ENCODE data around the gene MAMSTR. TPM values are rescaled to one million over a fixed set of nuclear protein-coding genes. Genes with fewer than 3 reads are reported as not detected.
"Not testable (repeated sequence)": the region's sequence is repeated elsewhere in the genome, so short reads cannot be mapped to it uniquely, and the experiment has no call there.

MAMSTR gene
- total and polyA plus RNA-seq, 2 donors (not counting 1 experiment from before 2014, with no cell fraction given), result 0.60 to 1.6 TPM

- no peaks in the 10 kb centered on the region for H3K79me2 ChIP-seq (ENCODE audit: control insufficient read depth, insufficient read depth, low read length)
- H3K4me3 ChIP-seq (ENCODE audit: control extremely low read depth in 1 of 5, extremely low read depth in 1 of 5, insufficient read depth in 1 of 5, low read depth in 2 of 5, low read length in 4 of 5), result no peak overlapping the region
- peaks cover 0 to 5% (median 0%) of the 10 kb centered on the region in 4 experiments for H3K27me3 ChIP-seq (replicated peaks in 1 of 4; ENCODE audit: control extremely low read depth in 1 of 4, control insufficient read depth in 3 of 4, insufficient read depth in 4 of 4, low read length in 3 of 4)
- H3K4me1 ChIP-seq (ENCODE audit: control insufficient read depth in 2 of 2, insufficient read depth in 2 of 2, low read length in 2 of 2), result no peaks in the 10 kb centered on the region
- no peak overlapping the region for H2AFZ ChIP-seq (ENCODE audit: insufficient read depth, low read depth, low read length, poor library complexity, severe bottlenecking)
- Mint-ChIP-seq H3K9me3 (ENCODE audit: insufficient read depth) (no peaks in the 10 kb centered on the region), H3K27ac (no peak overlapping the region), H3K4me1 (no peaks in the 10 kb centered on the region), H3K4me3 (no peak overlapping the region), H3K27me3 (peaks cover 30% of the 10 kb centered on the region)
- no peaks in the 10 kb centered on the region for H3K36me3 ChIP-seq (replicated peaks in 1 of 2; ENCODE audit: control extremely low read depth in 1 of 2, control insufficient read depth in 1 of 2, extremely low read depth in 1 of 2, insufficient read depth in 2 of 2, low read length in 1 of 2)
- POLR2A ChIA-PET, result no interaction called here
- no peak overlapping the region for H3K27ac ChIP-seq (ENCODE audit: low read length in 2 of 2)
- TF ChIP-seq CTCF (IDR thresholded peaks at IDR 0.05) (no peak), EZH2 (IDR thresholded peaks at IDR 0.05; ENCODE audit: borderline replicate concordance, insufficient read depth, low read depth, low read length, poor library complexity, severe bottlenecking) (no peak)
- WGBS (ENCODE audit: insufficient coverage), result 84% methylated on average over 9 of the region's 11 CpGs
- no peak overlapping the region for H3K4me2 ChIP-seq (replicated peaks; ENCODE audit: low read depth, low read length, poor library complexity, severe bottlenecking)
- intact Hi-C loops (cut with micrococcal nuclease), result no loop called here
- no peak for DNase-seq
- ATAC-seq (ENCODE audit: low read depth), result no peak
- CTCF ChIA-PET, result interaction anchor here (1.3 kb wide), 1 partner anchor 231 kb away, joined by 5 read pairs; no protein-coding TSS in a partner anchor
- H3K9me3 ChIP-seq (ENCODE audit: control extremely low read depth in 1 of 3, control insufficient read depth in 2 of 3, insufficient read depth in 1 of 3, low read length in 2 of 3), result peaks cover 0 to 3% (median 0%) of the 10 kb centered on the region in 3 donors
- H3K9ac ChIP-seq (ENCODE audit: low read length), result no peak overlapping the region
- H4K20me1 ChIP-seq (ENCODE audit: control insufficient read depth, insufficient read depth, low read length, poor library complexity, severe bottlenecking), result no peaks in the 10 kb centered on the region
Measured at GRCh38 chr19:48768994-48769713, 49.6 kb upstream of the MAMSTR start.

DNA sequence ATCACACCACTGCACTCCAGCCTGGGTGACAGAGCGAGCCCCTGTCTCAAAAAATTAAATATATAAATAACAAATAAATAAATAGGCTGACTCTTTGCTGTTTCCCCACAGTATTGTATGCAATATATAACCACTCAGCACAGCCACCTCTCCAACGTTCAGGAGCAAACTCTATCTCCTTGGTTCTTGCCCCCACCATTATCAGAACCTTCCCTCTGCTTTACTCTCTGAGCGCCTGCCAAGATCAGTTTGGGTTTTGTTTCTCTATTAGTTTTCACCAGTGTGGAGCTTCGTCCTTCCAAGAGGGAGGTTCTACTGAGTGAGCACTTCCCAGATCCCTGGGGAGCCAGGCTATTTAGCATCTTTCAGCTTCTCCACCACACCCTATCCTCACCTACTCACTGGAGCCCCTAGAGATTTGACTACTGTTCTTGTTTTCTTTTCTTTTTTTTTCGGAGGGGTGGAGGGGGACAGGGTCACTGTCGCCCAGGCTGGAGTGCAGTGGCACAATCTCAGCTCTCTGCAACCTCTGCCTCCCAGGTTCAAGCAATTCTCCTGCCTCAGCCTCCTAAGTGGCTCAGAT lies 48.7 kb upstream of the MAMSTR start:
- H3K4me1 Mint-ChIP-seq; intact Hi-C loops (cut with micrococcal nuclease); H3K27ac ChIP-seq (ENCODE audit: low read length in 2 of 2); H3K4me3 ChIP-seq (ENCODE audit: control extremely low read depth in 1 of 5, extremely low read depth in 1 of 5, insufficient read depth in 1 of 5, low read depth in 2 of 5, low read length in 4 of 5); CTCF ChIA-PET; H3K36me3 ChIP-seq (replicated peaks in 1 of 2; ENCODE audit: control extremely low read depth in 1 of 2, control insufficient read depth in 1 of 2, extremely low read depth in 1 of 2, insufficient read depth in 2 of 2, low read length in 1 of 2); H3K4me1 ChIP-seq (ENCODE audit: control insufficient read depth in 2 of 2, insufficient read depth in 2 of 2, low read length in 2 of 2); H3K4me2 ChIP-seq (replicated peaks; ENCODE audit: low read depth, low read length, poor library complexity, severe bottlenecking); H2AFZ ChIP-seq (ENCODE audit: insufficient read depth, low read depth, low read length, poor library complexity, severe bottlenecking); H3K9me3 ChIP-seq (ENCODE audit: control extremely low read depth in 1 of 3, control insufficient read depth in 2 of 3, insufficient read depth in 1 of 3, low read length in 2 of 3); DNase-seq; H3K79me2 ChIP-seq (ENCODE audit: control insufficient read depth, insufficient read depth, low read length); H3K9ac ChIP-seq (ENCODE audit: low read length); POLR2A ChIA-PET; H4K20me1 ChIP-seq (ENCODE audit: control insufficient read depth, insufficient read depth, low read length, poor library complexity, severe bottlenecking); ATAC-seq (ENCODE audit: low read depth); H3K4me3 Mint-ChIP-seq; H3K27me3 ChIP-seq (replicated peaks in 1 of 4; ENCODE audit: control extremely low read depth in 1 of 4, control insufficient read depth in 3 of 4, insufficient read depth in 4 of 4, low read length in 3 of 4); H3K27ac Mint-ChIP-seq; H3K9me3 Mint-ChIP-seq (ENCODE audit: insufficient read depth): not testable (repeated sequence)
- H3K27me3 Mint-ChIP-seq, result peaks cover 30% of the 10 kb centered on the region
- WGBS (ENCODE audit: insufficient coverage), result no CpG with 5 or more reads among the region's 6 CpGs

- H3K27me3 Mint-ChIP-seq, result peaks cover 35% of the 10 kb centered on the region
- H3K27ac ChIP-seq (ENCODE audit: low read length in 2 of 2); CTCF ChIA-PET; H3K27me3 ChIP-seq (replicated peaks in 1 of 4; ENCODE audit: control extremely low read depth in 1 of 4, control insufficient read depth in 3 of 4, insufficient read depth in 4 of 4, low read length in 3 of 4); intact Hi-C loops (cut with micrococcal nuclease); H3K9me3 ChIP-seq (ENCODE audit: control extremely low read depth in 1 of 3, control insufficient read depth in 2 of 3, insufficient read depth in 1 of 3, low read length in 2 of 3); H3K4me1 Mint-ChIP-seq; H3K4me3 ChIP-seq (ENCODE audit: control extremely low read depth in 1 of 5, extremely low read depth in 1 of 5, insufficient read depth in 1 of 5, low read depth in 2 of 5, low read length in 4 of 5); H3K9me3 Mint-ChIP-seq (ENCODE audit: insufficient read depth); H3K79me2 ChIP-seq (ENCODE audit: control insufficient read depth, insufficient read depth, low read length); H3K36me3 ChIP-seq (replicated peaks in 1 of 2; ENCODE audit: control extremely low read depth in 1 of 2, control insufficient read depth in 1 of 2, extremely low read depth in 1 of 2, insufficient read depth in 2 of 2, low read length in 1 of 2); H3K4me1 ChIP-seq (ENCODE audit: control insufficient read depth in 2 of 2, insufficient read depth in 2 of 2, low read length in 2 of 2); POLR2A ChIA-PET; DNase-seq; H4K20me1 ChIP-seq (ENCODE audit: control insufficient read depth, insufficient read depth, low read length, poor library complexity, severe bottlenecking); H3K27ac Mint-ChIP-seq; H3K4me3 Mint-ChIP-seq; H3K9ac ChIP-seq (ENCODE audit: low read length); H2AFZ ChIP-seq (ENCODE audit: insufficient read depth, low read depth, low read length, poor library complexity, severe bottlenecking); H3K4me2 ChIP-seq (replicated peaks; ENCODE audit: low read depth, low read length, poor library complexity, severe bottlenecking); ATAC-seq (ENCODE audit: low read depth): not testable (repeated sequence)
- no CpG with 5 or more reads among the region's 5 CpGs for WGBS (ENCODE audit: insufficient coverage)
Measured at GRCh38 chr19:48765816-48766215, 46.3 kb upstream of the MAMSTR start.

Data from B cell (primary cell).